ENCODE measurements around the gene PDE9A. TPM values are rescaled to one million over a fixed set of nuclear protein-coding genes. Genes with fewer than 3 reads are reported as not detected.
"Not testable (repeated sequence)": the region's sequence is repeated elsewhere in the genome, so short reads cannot be mapped to it uniquely, and the experiment has no call there.

Gene PDE9A
- total RNA-seq, 2 experiments from 2014 or later: 7.5 to 8.6 TPM

DNA sequence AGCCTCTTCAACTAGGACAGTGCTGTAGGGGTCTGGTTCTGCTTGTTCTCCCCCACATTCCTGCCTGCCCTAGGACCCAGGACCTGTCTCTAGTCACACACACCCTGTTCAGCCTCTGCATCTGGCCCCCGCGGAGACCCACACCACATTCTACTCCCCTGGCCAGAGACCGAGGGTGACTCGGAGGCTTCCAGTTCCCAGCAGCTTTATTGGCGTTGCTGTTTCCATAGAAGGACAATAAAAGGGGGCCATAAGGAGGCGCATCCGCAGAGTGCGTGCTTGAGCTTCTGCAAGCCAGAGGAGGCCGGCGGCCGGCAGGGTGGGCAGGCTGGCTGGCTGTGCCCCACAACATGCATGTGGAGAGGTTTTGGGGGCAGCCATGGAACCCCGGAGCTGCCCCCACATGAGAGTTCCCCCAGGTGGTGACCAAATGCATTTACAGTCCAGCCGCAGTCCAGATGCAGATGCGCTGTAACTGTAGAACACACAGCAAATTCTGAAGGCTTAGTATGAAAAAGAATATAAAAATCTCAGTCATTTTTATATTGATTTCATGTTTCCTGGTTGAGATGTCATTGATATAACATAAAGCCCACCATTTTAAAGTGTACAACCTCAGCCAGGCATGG is 52.4 kb downstream of the PDE9A start:
- Mint-ChIP-seq H3K36me3 (no peaks in the 10 kb centered on the region), H3K4me1 (ENCODE audit: low read depth) (no peaks in the 10 kb centered on the region), H3K27ac (no peak overlapping the region), H3K4me3 (no peak overlapping the region), H3K27me3 (no peaks in the 10 kb centered on the region), H3K9me3 (no peaks in the 10 kb centered on the region)
- CTCF ChIA-PET: no interaction called here
- POLR2A ChIA-PET: no interaction called here
- DNase-seq: no peak
- intact Hi-C loops (cut with micrococcal nuclease): no loop called here

DNA sequence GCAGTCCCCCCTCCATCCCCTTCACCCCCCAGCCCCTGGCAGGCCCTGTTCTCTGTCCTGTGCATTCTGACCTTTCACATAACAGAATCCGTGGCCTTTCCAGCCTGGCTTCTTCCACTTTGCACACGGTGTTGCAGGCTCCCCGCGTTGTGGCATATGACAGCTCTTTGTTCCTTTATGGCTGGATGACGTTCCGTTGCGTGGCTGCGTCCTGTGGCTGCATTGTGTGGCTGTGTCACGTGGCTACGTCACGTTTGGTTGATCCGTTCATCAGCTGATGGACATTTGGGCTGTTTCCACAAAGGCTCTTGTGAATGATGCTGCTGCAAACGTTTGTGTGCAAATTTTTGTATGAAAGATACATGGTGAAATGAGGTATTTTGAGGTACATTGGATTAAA is 53.3 kb downstream of the PDE9A start:
- intact Hi-C loops (cut with micrococcal nuclease): no loop called here
- Mint-ChIP-seq H3K9me3 (no peaks in the 10 kb centered on the region), H3K4me3 (no peak overlapping the region), H3K4me1 (ENCODE audit: low read depth) (no peaks in the 10 kb centered on the region), H3K27me3 (no peaks in the 10 kb centered on the region), H3K36me3 (no peaks in the 10 kb centered on the region), H3K27ac (no peak overlapping the region)
- no peak for DNase-seq
- ChIA-PET CTCF (interaction anchor here (1.2 kb wide), 1 partner anchor 114 kb away, joined by 3 read pairs; no protein-coding TSS in a partner anchor), POLR2A (interaction anchor here (0.6 to 1.3 kb wide), 2 partner anchors 100 to 158 kb away, joined by 3 read pairs; no protein-coding TSS in a partner anchor)

DNA sequence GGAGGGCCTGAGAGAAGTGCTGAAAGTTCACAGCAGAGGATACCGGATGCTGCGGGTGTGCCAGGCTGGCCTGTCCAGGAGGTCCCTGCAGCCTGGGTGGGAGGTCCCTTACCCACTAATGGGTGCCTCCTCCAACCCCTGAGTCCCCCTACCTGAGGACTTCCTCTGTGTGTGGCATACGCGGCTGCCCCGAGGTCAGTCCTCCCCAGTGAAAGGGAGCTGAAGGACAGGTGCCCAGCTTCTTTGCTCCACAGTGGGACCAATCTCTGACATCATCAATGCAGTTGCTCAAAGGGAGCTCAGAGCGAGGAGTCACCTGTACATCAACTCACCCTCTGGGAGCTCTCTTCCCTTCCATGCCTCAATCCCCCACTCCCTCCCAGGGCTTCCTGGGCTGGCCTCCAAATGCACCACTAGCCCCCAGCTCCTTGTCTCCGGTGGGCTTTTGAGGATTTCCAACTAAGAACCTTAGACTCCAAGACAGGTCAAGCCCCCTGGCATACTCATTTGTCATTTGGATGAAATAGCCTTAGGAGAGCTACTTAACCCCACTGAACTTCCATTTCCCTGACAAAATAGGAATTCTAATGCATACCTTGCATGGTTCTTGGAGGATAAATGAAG is 53.9 kb downstream of the PDE9A start:
- no peaks in the 10 kb centered on the region for H3K4me1 Mint-ChIP-seq (ENCODE audit: low read depth)
- POLR2A ChIA-PET: interaction anchor here (0.6 to 1.3 kb wide), 2 partner anchors 99 to 157 kb away, joined by 3 read pairs; no protein-coding TSS in a partner anchor

GRCh38 chr21:42708107-42708506 is 54.7 kb downstream of the PDE9A start:
- DNase-seq: no peak
- no peak overlapping the region for H3K4me3 Mint-ChIP-seq
- no peaks in the 10 kb centered on the region for H3K27me3 Mint-ChIP-seq
- ChIA-PET POLR2A (no interaction called here), CTCF (no interaction called here)
- H3K27ac Mint-ChIP-seq: no peak overlapping the region
- no peaks in the 10 kb centered on the region for H3K36me3 Mint-ChIP-seq
- H3K4me1 Mint-ChIP-seq (ENCODE audit: low read depth): no peaks in the 10 kb centered on the region
- intact Hi-C loops (cut with micrococcal nuclease): no loop called here
- no peaks in the 10 kb centered on the region for H3K9me3 Mint-ChIP-seq

More for the DNA sequence above, 53.9 kb downstream of the PDE9A start:
- Mint-ChIP-seq H3K36me3 (no peaks in the 10 kb centered on the region), H3K9me3 (no peaks in the 10 kb centered on the region), H3K27ac (no peak overlapping the region), H3K4me3 (no peak overlapping the region), H3K27me3 (no peaks in the 10 kb centered on the region)
- CTCF ChIA-PET: interaction anchor here (1.2 kb wide), 1 partner anchor 115 kb away, joined by 3 read pairs; no protein-coding TSS in a partner anchor
- intact Hi-C loops (cut with micrococcal nuclease): no loop called here
- DNase-seq: no peak

DNA sequence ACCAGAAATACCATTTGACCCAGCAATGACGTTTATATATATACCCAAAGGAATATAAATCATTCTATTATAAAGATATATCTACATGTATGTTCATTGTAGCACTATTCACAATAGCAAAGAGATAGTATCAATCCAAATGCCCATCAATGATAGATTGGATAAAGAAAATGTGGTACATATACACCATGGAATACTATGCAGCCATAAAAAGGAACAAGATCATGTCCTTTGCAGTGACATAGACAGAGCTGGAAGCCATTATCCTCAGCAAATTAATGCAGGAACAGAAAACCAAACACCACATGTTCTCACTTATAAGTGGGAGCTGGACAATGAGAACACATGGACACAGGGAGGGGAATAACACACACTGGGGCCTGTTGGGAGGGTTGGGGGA is 55.5 kb downstream of the PDE9A start:
- H3K27ac Mint-ChIP-seq; H3K27me3 Mint-ChIP-seq; H3K9me3 Mint-ChIP-seq; CTCF ChIA-PET; DNase-seq; H3K36me3 Mint-ChIP-seq; H3K4me3 Mint-ChIP-seq; POLR2A ChIA-PET; H3K4me1 Mint-ChIP-seq (ENCODE audit: low read depth); intact Hi-C loops (cut with micrococcal nuclease): not testable (repeated sequence)

GRCh38 chr21:42711667-42712066 is 58.2 kb downstream of the PDE9A start:
- CTCF ChIA-PET: no interaction called here
- Mint-ChIP-seq H3K27me3 (no peaks in the 10 kb centered on the region), H3K4me3 (no peak overlapping the region), H3K9me3 (no peaks in the 10 kb centered on the region), H3K27ac (no peak overlapping the region), H3K4me1 (ENCODE audit: low read depth) (no peaks in the 10 kb centered on the region), H3K36me3 (no peaks in the 10 kb centered on the region)
- intact Hi-C loops (cut with micrococcal nuclease): no loop called here
- POLR2A ChIA-PET: no interaction called here
- no peak for DNase-seq

DNA sequence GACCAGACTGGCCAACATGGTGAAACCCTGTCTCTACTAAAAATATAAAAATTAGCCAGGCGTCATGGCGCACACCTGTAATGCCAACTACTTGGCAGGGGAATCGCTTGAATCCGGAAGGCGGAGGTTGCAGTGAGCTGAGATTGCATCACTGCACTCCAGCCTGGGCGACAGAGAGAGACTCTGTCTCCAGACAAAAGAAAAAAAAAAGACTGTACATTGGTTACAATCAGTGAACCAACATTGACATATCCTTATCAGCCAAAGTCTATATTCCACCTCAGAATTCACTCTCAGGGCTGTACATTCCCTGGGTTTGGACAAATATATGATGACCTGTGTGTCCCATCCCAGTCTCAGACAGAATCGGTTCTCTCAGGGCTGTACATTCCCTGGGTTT is 62.0 kb downstream of the PDE9A start:
- H3K9me3 Mint-ChIP-seq; H3K27me3 Mint-ChIP-seq; H3K36me3 Mint-ChIP-seq; H3K4me3 Mint-ChIP-seq; intact Hi-C loops (cut with micrococcal nuclease); DNase-seq; POLR2A ChIA-PET; H3K27ac Mint-ChIP-seq; CTCF ChIA-PET; H3K4me1 Mint-ChIP-seq (ENCODE audit: low read depth): not testable (repeated sequence)

DNA sequence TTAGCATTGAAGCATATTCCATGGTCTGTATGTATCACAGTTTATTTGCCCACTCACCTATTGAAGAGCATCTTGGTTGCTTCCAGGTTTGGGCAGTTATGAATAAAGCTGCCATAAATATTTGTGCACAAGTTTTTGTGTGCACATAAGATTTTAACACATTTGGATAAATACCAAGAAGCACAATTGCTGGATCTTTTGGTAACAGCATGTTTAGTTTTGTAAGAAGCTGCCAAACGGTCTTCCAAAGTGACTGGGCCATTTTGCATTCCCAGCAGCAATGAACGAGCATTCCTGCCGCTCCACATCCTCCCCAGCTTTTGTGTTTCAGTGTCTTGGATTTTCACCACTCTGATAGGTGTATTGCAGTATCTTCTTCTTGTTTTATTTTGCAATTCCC is 62.7 kb downstream of the PDE9A start:
- Mint-ChIP-seq H3K36me3 (no peaks in the 10 kb centered on the region), H3K27ac (no peak overlapping the region), H3K9me3 (no peaks in the 10 kb centered on the region), H3K4me1 (ENCODE audit: low read depth) (no peaks in the 10 kb centered on the region), H3K27me3 (no peaks in the 10 kb centered on the region), H3K4me3 (no peak overlapping the region)
- POLR2A ChIA-PET: no interaction called here
- no peak for DNase-seq
- CTCF ChIA-PET: no interaction called here
- intact Hi-C loops (cut with micrococcal nuclease): no loop called here

GRCh38 chr21:42720484-42720883 is 67.1 kb downstream of the PDE9A start:
- H3K4me3 Mint-ChIP-seq; H3K27ac Mint-ChIP-seq; intact Hi-C loops (cut with micrococcal nuclease); H3K27me3 Mint-ChIP-seq; H3K36me3 Mint-ChIP-seq; H3K4me1 Mint-ChIP-seq (ENCODE audit: low read depth); CTCF ChIA-PET; DNase-seq; POLR2A ChIA-PET; H3K9me3 Mint-ChIP-seq: not testable (repeated sequence)

DNA sequence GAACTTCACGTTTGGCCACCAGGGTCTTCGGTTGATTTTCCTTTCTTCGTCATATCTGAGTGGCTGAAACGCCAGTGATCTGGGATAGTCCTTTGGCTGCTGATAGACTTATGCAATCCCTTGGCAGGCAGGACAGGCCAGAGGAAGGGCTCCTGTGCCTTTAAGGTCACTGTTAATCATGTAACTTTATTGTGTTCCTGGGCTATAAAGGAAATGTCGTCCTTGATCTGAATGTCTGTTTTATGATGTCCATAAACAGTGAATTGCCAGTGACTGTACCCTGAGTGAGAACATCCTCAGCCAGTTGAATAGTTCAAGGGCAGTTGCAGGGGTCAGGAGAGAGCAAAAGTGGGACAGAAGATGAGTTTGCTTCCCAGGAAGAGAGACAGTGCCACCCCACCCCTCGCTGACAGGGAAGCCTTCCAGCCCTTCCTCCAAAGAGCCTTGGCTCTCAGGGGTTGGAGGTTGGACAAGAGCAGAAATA is 68.0 kb downstream of the PDE9A start:
- Mint-ChIP-seq H3K36me3 (no peaks in the 10 kb centered on the region), H3K4me1 (ENCODE audit: low read depth) (peaks cover 2% of the 10 kb centered on the region), H3K27me3 (no peaks in the 10 kb centered on the region), H3K27ac (no peak overlapping the region), H3K4me3 (no peak overlapping the region), H3K9me3 (no peaks in the 10 kb centered on the region)
- CTCF ChIA-PET: no interaction called here
- intact Hi-C loops (cut with micrococcal nuclease): no loop called here
- POLR2A ChIA-PET: no interaction called here
- DNase-seq: no peak

DNA sequence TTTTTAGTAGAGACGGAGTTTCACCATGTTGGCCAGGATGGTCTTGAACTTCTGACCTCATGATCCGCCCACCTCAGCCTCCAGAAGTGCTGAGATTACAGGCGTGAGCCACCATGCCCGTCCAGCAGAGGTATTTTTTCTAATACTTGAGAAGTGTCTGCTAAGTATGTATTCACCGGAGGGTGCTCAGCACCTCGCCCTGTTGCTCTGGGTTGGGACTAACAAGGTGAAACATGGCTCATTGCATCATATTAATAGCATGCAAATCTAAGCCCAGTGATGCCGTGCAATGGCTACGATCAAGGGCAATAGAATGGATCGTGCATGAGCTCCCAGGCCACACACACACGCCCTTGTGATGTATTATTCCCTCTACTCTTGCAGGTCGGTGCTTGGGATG is 68.7 kb downstream of the PDE9A start:
- ChIA-PET CTCF (no interaction called here), POLR2A (no interaction called here)
- no peaks in the 10 kb centered on the region for H3K36me3 Mint-ChIP-seq
- peaks cover 2% of the 10 kb centered on the region for H3K4me1 Mint-ChIP-seq (ENCODE audit: low read depth)
- no peaks in the 10 kb centered on the region for H3K9me3 Mint-ChIP-seq
- H3K27me3 Mint-ChIP-seq: no peaks in the 10 kb centered on the region
- DNase-seq: no peak
- no peak overlapping the region for H3K27ac Mint-ChIP-seq
- H3K4me3 Mint-ChIP-seq: no peak overlapping the region
- intact Hi-C loops (cut with micrococcal nuclease): no loop called here

- Mint-ChIP-seq H3K27me3 (no peaks in the 10 kb centered on the region), H3K4me1 (ENCODE audit: low read depth) (peaks cover 2% of the 10 kb centered on the region), H3K36me3 (no peaks in the 10 kb centered on the region), H3K4me3 (no peak overlapping the region), H3K9me3 (no peaks in the 10 kb centered on the region), H3K27ac (no peak overlapping the region)
- ChIA-PET POLR2A (no interaction called here), CTCF (no interaction called here)
- intact Hi-C loops (cut with micrococcal nuclease): no loop called here
- DNase-seq: no peak
Measured at GRCh38 chr21:42722808-42723473, 69.5 kb downstream of the PDE9A start.

Data from activated CD4-positive, alpha-beta memory T cell treated with anti-CD3 and anti-CD28 coated beads for 36 hours (primary cell).